B cell (primary cell): ENCODE measurements around the gene BRINP2.

ENCODE experiments used
- CTCF ChIP-seq: fragments of 200-600 bp; IDR thresholded peaks from one replicate; pipeline ENCODE4 v1.8.0; 2022; ENCODE audit warnings: antibody characterized with exemption, mild to moderate bottlenecking
- EZH2 ChIP-seq: IDR thresholded peaks from 2 replicates; pipeline ENCODE4 v1.6.1; 2012; ENCODE audit warnings: borderline replicate concordance, low read depth, mild to moderate bottlenecking, moderate library complexity, low read length; ENCODE audit not compliant: insufficient read depth, poor library complexity, severe bottlenecking

GRCh38 chr1:177131723-177132122 is 39.0 kb upstream of the BRINP2 start:
- TF ChIP-seq EZH2: no peak
- no peak for TF ChIP-seq CTCF
